ENCODE results near the gene MOV10L1. TPM values are rescaled to one million over a fixed set of nuclear protein-coding genes. Genes with fewer than 3 reads are reported as not detected.

MOV10L1 gene
- total RNA-seq, 2 experiments from 2014 or later, result not detected

DNA sequence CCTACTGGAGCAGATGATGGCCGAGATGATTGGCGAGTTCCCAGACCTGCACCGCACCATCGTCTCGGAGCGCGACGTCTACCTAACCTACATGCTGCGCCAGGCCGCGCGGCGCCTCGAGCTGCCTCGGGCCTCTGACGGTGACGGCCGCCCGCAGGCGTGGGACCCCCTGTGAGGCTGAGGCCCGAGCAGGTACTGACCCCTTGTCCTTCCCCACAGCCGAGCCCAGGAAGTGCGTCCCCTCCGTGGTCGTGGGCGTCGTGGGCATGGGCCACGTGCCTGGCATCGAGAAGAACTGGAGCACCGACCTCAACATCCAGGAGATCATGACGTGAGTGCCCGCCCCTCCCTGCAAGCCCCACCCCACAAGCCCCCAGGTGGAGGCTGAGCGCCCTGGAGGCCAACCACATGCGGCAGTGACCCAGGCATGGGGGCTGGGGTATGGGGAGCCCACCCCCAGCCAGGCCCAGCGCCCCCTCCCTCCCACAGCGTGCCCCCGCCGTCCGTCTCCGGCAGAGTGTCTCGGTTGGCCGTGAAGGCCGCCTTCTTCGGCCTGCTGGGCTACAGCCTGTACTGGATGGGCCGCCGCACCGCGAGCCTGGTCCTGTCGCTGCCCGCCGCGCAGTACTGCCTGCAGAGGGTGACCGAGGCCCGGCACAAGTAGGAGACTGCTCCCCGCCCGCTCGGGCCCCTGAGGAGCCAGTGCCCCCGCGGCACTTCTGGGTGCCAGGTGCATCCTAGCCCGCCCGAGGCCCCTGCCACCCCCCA is 108.2 kb downstream of the MOV10L1 start:
- no peaks in the 10 kb centered on the region for H3K9me3 ChIP-seq (ENCODE audit: control insufficient read depth in 1 of 2, insufficient read depth in 1 of 2, low read length in 2 of 2)
- DNase-seq, result peak in 1 of 14 experiments; percentile 38
- intact Hi-C loops (cut with DNase I, micrococcal nuclease), result loop anchor here in 1 of 2 experiments (10.0 kb wide), 1 partner anchor 263 kb away; no protein-coding TSS in a partner anchor
- H3K36me3 ChIP-seq (ENCODE audit: insufficient read depth, low read length), result peaks cover 49% of the 10 kb centered on the region
- CTCF ChIA-PET, result no interaction called here
- Mint-ChIP-seq H3K4me1 (ENCODE audit: low read depth) (peaks cover 10% of the 10 kb centered on the region), H3K27ac (peak overlapping the region; percentile 14), H3K36me3 (ENCODE audit: low read depth) (peaks cover 34% of the 10 kb centered on the region), H3K27me3 (no peaks in the 10 kb centered on the region), H3K9me3 (no peaks in the 10 kb centered on the region), H3K4me3 (peak overlapping the region; percentile 65)
- H3K27ac ChIP-seq (ENCODE audit: low read depth in 1 of 2, low read length in 2 of 2), result no peak overlapping the region
- POLR2A ChIA-PET, result no interaction called here
- TF ChIP-seq, protein P1, sequence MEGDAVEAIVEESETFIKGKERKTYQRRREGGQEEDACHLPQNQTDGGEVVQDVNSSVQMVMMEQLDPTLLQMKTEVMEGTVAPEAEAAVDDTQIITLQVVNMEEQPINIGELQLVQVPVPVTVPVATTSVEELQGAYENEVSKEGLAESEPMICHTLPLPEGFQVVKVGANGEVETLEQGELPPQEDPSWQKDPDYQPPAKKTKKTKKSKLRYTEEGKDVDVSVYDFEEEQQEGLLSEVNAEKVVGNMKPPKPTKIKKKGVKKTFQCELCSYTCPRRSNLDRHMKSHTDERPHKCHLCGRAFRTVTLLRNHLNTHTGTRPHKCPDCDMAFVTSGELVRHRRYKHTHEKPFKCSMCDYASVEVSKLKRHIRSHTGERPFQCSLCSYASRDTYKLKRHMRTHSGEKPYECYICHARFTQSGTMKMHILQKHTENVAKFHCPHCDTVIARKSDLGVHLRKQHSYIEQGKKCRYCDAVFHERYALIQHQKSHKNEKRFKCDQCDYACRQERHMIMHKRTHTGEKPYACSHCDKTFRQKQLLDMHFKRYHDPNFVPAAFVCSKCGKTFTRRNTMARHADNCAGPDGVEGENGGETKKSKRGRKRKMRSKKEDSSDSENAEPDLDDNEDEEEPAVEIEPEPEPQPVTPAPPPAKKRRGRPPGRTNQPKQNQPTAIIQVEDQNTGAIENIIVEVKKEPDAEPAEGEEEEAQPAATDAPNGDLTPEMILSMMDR (IDR thresholded peaks at IDR 0.05), result no peak
- H3K27me3 ChIP-seq (ENCODE audit: control insufficient read depth in 1 of 2, insufficient read depth in 2 of 2, low read length in 2 of 2), result no peaks in the 10 kb centered on the region
- no peak overlapping the region for H3K4me3 ChIP-seq (ENCODE audit: low read length)
- peaks cover 45% of the 10 kb centered on the region for H3K4me1 ChIP-seq (ENCODE audit: insufficient read depth, low read length)
- no peak for ATAC-seq (ENCODE audit: poor library complexity)

DNA sequence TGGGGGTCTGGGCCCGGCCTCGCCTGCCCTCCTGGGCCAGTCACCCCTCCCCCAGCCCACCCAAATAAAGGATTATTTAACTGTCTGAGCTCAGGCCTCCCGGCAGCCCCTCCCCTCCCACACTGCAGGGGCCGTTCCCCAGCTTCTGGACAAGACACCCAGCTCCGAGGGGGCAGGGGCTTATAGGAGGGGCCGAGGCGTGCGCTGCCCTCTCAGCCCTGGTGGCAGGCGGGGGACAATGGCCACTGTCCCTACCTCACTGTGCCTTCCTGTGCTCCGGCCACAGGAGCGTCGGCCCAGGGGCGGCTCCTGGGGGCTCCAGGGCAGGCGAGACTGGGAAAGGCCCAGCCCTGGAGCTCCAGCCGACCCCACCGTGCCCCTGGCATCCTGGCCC is 108.8 kb downstream of the MOV10L1 start:
- Histone ChIP-seq H3K27ac (ENCODE audit: low read depth in 1 of 2, low read length in 2 of 2) (peak overlapping the region in 1 of 2 donors; percentile 17), H3K4me3 (ENCODE audit: low read length) (no peak overlapping the region), H3K9me3 (ENCODE audit: control insufficient read depth in 1 of 2, insufficient read depth in 1 of 2, low read length in 2 of 2) (no peaks in the 10 kb centered on the region), H3K27me3 (ENCODE audit: control insufficient read depth in 1 of 2, insufficient read depth in 2 of 2, low read length in 2 of 2) (no peaks in the 10 kb centered on the region), H3K4me1 (ENCODE audit: insufficient read depth, low read length) (peaks cover 39% of the 10 kb centered on the region), H3K36me3 (ENCODE audit: insufficient read depth, low read length) (peaks cover 46% of the 10 kb centered on the region)
- TF ChIP-seq, protein P1 (IDR thresholded peaks at IDR 0.05), result no peak
- no peak overlapping the region for H3K4me3 Mint-ChIP-seq
- no peak overlapping the region for H3K27ac Mint-ChIP-seq
- DNase-seq, result peak in 1 of 14 experiments; percentile 31
- ChIA-PET CTCF (no interaction called here), POLR2A (no interaction called here)
- intact Hi-C loops (cut with DNase I, micrococcal nuclease), result loop anchor here in 1 of 2 experiments (10.0 kb wide), 1 partner anchor 264 kb away; no protein-coding TSS in a partner anchor
- no peaks in the 10 kb centered on the region for H3K27me3 Mint-ChIP-seq
- peaks cover 40% of the 10 kb centered on the region for H3K36me3 Mint-ChIP-seq (ENCODE audit: low read depth)
- H3K9me3 Mint-ChIP-seq, result no peaks in the 10 kb centered on the region
- no peak for ATAC-seq (ENCODE audit: poor library complexity)
- H3K4me1 Mint-ChIP-seq (ENCODE audit: low read depth), result peaks cover 13% of the 10 kb centered on the region

DNA sequence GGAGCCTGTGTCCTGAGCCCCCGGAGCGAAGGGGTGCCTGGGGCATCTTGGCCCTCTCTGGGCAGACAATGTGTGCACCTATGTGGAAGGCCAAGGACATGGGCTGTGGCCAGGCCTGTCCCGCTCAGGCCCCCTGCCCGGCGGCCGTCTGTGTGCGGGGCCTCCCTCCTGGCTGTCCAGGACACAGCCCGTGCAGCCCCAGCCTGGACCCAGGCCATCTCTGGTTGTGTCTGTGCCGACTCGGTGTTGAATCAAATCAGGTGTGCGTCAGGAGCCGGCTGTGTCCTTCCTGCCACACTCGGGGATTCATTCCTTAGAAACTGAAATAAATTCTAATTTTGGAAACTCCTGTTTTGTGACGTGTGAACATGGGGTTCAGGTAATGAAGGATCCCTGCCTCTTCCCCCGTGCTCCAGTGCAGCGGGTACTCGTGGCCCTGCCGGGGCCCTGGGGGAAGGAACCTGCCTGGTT is 109.5 kb downstream of the MOV10L1 start:
- POLR2A ChIA-PET, result interaction anchor here (1.5 kb wide), 1 partner anchor 8 kb away, joined by 14 read pairs; no protein-coding TSS in a partner anchor
- ATAC-seq (ENCODE audit: poor library complexity), result no peak
- H3K4me3 Mint-ChIP-seq, result peak overlapping the region; percentile 84

More for the DNA sequence above, 109.5 kb downstream of the MOV10L1 start:
- Histone ChIP-seq H3K4me1 (ENCODE audit: insufficient read depth, low read length) (peaks cover 33% of the 10 kb centered on the region), H3K27me3 (ENCODE audit: control insufficient read depth in 1 of 2, insufficient read depth in 2 of 2, low read length in 2 of 2) (no peaks in the 10 kb centered on the region), H3K9me3 (ENCODE audit: control insufficient read depth in 1 of 2, insufficient read depth in 1 of 2, low read length in 2 of 2) (no peaks in the 10 kb centered on the region), H3K27ac (ENCODE audit: low read depth in 1 of 2, low read length in 2 of 2) (peak overlapping the region in 1 of 2 donors; percentile 40), H3K36me3 (ENCODE audit: insufficient read depth, low read length) (peaks cover 39% of the 10 kb centered on the region), H3K4me3 (ENCODE audit: low read length) (no peak overlapping the region)
- H3K27me3 Mint-ChIP-seq, result no peaks in the 10 kb centered on the region
- H3K9me3 Mint-ChIP-seq, result no peaks in the 10 kb centered on the region
- CTCF ChIA-PET, result no interaction called here
- intact Hi-C loops (cut with DNase I, micrococcal nuclease), result loop anchor here in 1 of 2 experiments (10.0 kb wide), 1 partner anchor 264 kb away; no protein-coding TSS in a partner anchor
- H3K36me3 Mint-ChIP-seq (ENCODE audit: low read depth), result peaks cover 44% of the 10 kb centered on the region
- TF ChIP-seq, protein P1 (IDR thresholded peaks at IDR 0.05), result no peak
- H3K27ac Mint-ChIP-seq, result peak overlapping the region; percentile 85
- peak in 1 of 14 experiments; percentile 28 for DNase-seq
- H3K4me1 Mint-ChIP-seq (ENCODE audit: low read depth), result peaks cover 17% of the 10 kb centered on the region
